Activated gamma-delta T cell treated with anti-CD3 and anti-CD28 coated beads, Interleukin-2, amount 50 U/mL, for 16 hours (primary cell): Measurements from ENCODE around the gene LRIG2.
"Not testable (repeated sequence)": the region's sequence is repeated elsewhere in the genome, so short reads cannot be mapped to it uniquely, and the experiment has no call there.

Experiments used
- DNase-seq: peaks from one replicate; pipeline ENCODE4 v3.0.0-alpha.2; 2020; ENCODE audit warnings: low read depth

The LRIG2 gene

GRCh38 chr1:113063456-113063855 is 9.5 kb upstream of the LRIG2 start:
- DNase-seq, result not testable (repeated sequence)

- no peak for DNase-seq
These were observed 749 bp upstream of the LRIG2 start for GRCh38 chr1:113072141-113072756.

GRCh38 chr1:113073479-113073950 is 517 bp downstream of the LRIG2 start:
- no peak for DNase-seq

- DNase-seq, result no peak
These were observed 1.2 kb downstream of the LRIG2 start for GRCh38 chr1:113074237-113074636.

- DNase-seq, result not testable (repeated sequence)
These were observed 5.0 kb downstream of the LRIG2 start for GRCh38 chr1:113077978-113078377.

- DNase-seq, result no peak
These were observed 13.5 kb downstream of the LRIG2 start for GRCh38 chr1:113086541-113086940.

- no peak for DNase-seq
These were observed 16.0 kb downstream of the LRIG2 start for GRCh38 chr1:113088972-113089371.

- DNase-seq, result no peak
These were observed 17.1 kb downstream of the LRIG2 start for GRCh38 chr1:113090051-113090450.

- DNase-seq, result no peak
These were observed 19.1 kb downstream of the LRIG2 start for GRCh38 chr1:113091988-113092594.

- DNase-seq, result no peak
These were observed 21.5 kb downstream of the LRIG2 start for GRCh38 chr1:113094506-113094905.

GRCh38 chr1:113095790-113096455 is 22.9 kb downstream of the LRIG2 start:
- no peak for DNase-seq

- DNase-seq, result no peak
These were observed 23.5 kb downstream of the LRIG2 start for GRCh38 chr1:113096493-113096892.

GRCh38 chr1:113101588-113101987 is 28.6 kb downstream of the LRIG2 start:
- no peak for DNase-seq

GRCh38 chr1:113103048-113103447 is 30.1 kb downstream of the LRIG2 start:
- no peak for DNase-seq

- DNase-seq, result no peak
These were observed 31.0 kb downstream of the LRIG2 start for GRCh38 chr1:113103977-113104376.

- DNase-seq, result no peak
These were observed 33.9 kb downstream of the LRIG2 start for GRCh38 chr1:113106910-113107309.

GRCh38 chr1:113109908-113110554 is 37.0 kb downstream of the LRIG2 start:
- DNase-seq, result no peak

GRCh38 chr1:113118266-113118665 is 45.3 kb downstream of the LRIG2 start:
- DNase-seq, result no peak

- no peak for DNase-seq
These were observed 50.7 kb downstream of the LRIG2 start for GRCh38 chr1:113123737-113124136.

GRCh38 chr1:113124366-113124765 is 51.4 kb downstream of the LRIG2 start:
- no peak for DNase-seq

GRCh38 chr1:113125517-113125916 is 52.5 kb downstream of the LRIG2 start:
- no peak for DNase-seq

GRCh38 chr1:113126207-113126606 is 53.2 kb downstream of the LRIG2 start:
- no peak for DNase-seq

- no peak for DNase-seq
These were observed 55.1 kb downstream of the LRIG2 start for GRCh38 chr1:113128116-113128515.
